Fibroblast of lung (primary cell): ENCODE results near the gene HTRA3. TPM values are rescaled to one million over a fixed set of nuclear protein-coding genes. Genes with fewer than 3 reads are reported as not detected.

Source experiments
- DNase-seq, 2 donors: peaks; one replicate each; pipeline versions ENCODE4 v3.0.0 to v3.0.0-alpha.2; 2010; ENCODE audit warnings: low read depth in 2 of 2
- H2AFZ ChIP-seq: 2 replicates; pipeline ENCODE4 v1.5.1; 2012; ENCODE audit warnings: low read length, control low read depth, inconsistent platforms
- H3K27ac ChIP-seq: 2 replicates; pipeline ENCODE4 v1.5.1; 2011; ENCODE audit warnings: low read length, control low read depth; ENCODE audit not compliant: insufficient read depth
- H3K27me3 ChIP-seq: 2 replicates; pipeline ENCODE4 v1.5.1; 2011; ENCODE audit warnings: mild to moderate bottlenecking, low read length; ENCODE audit not compliant: control insufficient read depth, insufficient read depth
- H3K36me3 ChIP-seq: 2 replicates; pipeline ENCODE4 v1.5.1; 2011; ENCODE audit warnings: low read length; ENCODE audit not compliant: control insufficient read depth, insufficient read depth
- H3K4me1 ChIP-seq: 2 replicates; pipeline ENCODE4 v1.5.1; 2011; ENCODE audit warnings: low read length; ENCODE audit not compliant: control insufficient read depth, insufficient read depth; ENCODE audit errors: extremely low read depth
- H3K4me2 ChIP-seq: 2 replicates; pipeline ENCODE4 v1.5.1; 2011; ENCODE audit warnings: low read length, control low read depth; ENCODE audit not compliant: insufficient read depth; ENCODE audit errors: extremely low read depth
- H3K4me3 ChIP-seq, 4 experiments: fragments of 200-600 bp in 1 of 4; sonication (generic) in 1 of 4; replicated peaks in 1 of 4; 2 replicates each; pipeline ENCODE4 v1.5.1; 2011 to 2016; ENCODE audit warnings: low read length in 4 of 4, low read depth in 3 of 4, mild to moderate bottlenecking in 3 of 4, control low read depth in 2 of 4, inconsistent platforms in 1 of 4, mixed read lengths in 1 of 4; ENCODE audit not compliant: insufficient read depth in 1 of 4; ENCODE audit errors: control extremely low read depth in 1 of 4
- H3K79me2 ChIP-seq: 2 replicates; pipeline ENCODE4 v1.5.1; 2012; ENCODE audit warnings: mild to moderate bottlenecking, low read length, inconsistent platforms; ENCODE audit not compliant: control insufficient read depth, insufficient read depth
- H3K9ac ChIP-seq: 2 replicates; pipeline ENCODE4 v1.5.1; 2011; ENCODE audit warnings: mild to moderate bottlenecking, low read length, control low read depth; ENCODE audit not compliant: insufficient read depth
- H3K9me3 ChIP-seq: 2 replicates; pipeline ENCODE4 v1.5.1; 2012; ENCODE audit warnings: low read depth, low read length; ENCODE audit not compliant: control insufficient read depth, insufficient read depth
- H4K20me1 ChIP-seq: 2 replicates; pipeline ENCODE4 v1.5.1; 2011; ENCODE audit warnings: low read length; ENCODE audit not compliant: control insufficient read depth, insufficient read depth; ENCODE audit errors: extremely low read depth
- EZH2 ChIP-seq: IDR thresholded peaks from 2 replicates; pipeline ENCODE4 v1.5.1; 2012; ENCODE audit warnings: low read length, control low read depth, mild to moderate bottlenecking; ENCODE audit errors: missing control alignments
- polyA plus RNA-seq, 2 donors: library from polyadenylated mRNA; depleted of rRNA in 1 of 2; stranded (reverse) in 1 of 2; unstranded in 1 of 2; fragments of >200 nt; gene quantifications; 2 replicates each; pipeline ENCODE4 v1.2.1, GENCODE V29; 2011 to 2012; ENCODE audit warnings: missing spikeins in 1 of 2
- total RNA-seq: library from RNA; depleted of rRNA; stranded (reverse); fragments of >200 nt; gene quantifications from 2 replicates; pipeline ENCODE4 v1.2.1, GENCODE V29; 2014
- TF ChIP-seq, protein P1 (sequence below), 2 donors: IDR thresholded peaks in 1 of 2; conservative IDR thresholded peaks in 1 of 2; 1 replicate in 1 of 2; 2 replicates in 1 of 2; pipeline ENCODE4 v1.5.1; 2011 to 2012; ENCODE audit warnings: low read length in 2 of 2, control low read depth in 1 of 2, inconsistent platforms in 1 of 2, low read depth in 1 of 2, mild to moderate bottlenecking in 1 of 2

Gene HTRA3
- total and polyA plus RNA-seq, 2 donors (not counting 1 experiment from before 2014, with no cell fraction given), result 2.8 to 3.5 TPM

DNA sequence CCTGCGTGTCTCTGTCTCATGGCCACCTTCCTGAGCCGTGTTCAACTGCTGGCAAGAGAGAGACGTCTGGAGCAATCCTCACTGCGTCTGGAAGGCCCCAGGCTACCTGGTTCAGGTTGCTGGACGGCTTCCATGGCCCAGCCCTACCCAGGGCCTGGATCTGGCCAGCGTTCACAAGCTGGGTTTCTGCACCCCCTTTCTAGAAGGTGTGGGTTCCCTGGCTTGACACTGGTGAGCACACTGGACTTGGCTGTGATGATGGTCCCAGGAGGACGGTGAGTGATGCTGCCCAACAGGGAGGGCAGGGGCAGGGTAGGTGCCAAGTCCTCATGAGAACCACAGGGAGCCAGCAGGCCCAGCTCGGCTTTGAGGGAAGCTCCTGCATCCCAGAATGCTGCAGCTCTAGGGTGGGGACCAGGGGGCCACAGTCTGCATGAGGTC lies 63.4 kb downstream of the HTRA3 start:
- H3K79me2 ChIP-seq, result no peaks in the 10 kb centered on the region
- no peak for TF ChIP-seq EZH2
- TF ChIP-seq, protein P1, sequence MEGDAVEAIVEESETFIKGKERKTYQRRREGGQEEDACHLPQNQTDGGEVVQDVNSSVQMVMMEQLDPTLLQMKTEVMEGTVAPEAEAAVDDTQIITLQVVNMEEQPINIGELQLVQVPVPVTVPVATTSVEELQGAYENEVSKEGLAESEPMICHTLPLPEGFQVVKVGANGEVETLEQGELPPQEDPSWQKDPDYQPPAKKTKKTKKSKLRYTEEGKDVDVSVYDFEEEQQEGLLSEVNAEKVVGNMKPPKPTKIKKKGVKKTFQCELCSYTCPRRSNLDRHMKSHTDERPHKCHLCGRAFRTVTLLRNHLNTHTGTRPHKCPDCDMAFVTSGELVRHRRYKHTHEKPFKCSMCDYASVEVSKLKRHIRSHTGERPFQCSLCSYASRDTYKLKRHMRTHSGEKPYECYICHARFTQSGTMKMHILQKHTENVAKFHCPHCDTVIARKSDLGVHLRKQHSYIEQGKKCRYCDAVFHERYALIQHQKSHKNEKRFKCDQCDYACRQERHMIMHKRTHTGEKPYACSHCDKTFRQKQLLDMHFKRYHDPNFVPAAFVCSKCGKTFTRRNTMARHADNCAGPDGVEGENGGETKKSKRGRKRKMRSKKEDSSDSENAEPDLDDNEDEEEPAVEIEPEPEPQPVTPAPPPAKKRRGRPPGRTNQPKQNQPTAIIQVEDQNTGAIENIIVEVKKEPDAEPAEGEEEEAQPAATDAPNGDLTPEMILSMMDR (conservative IDR thresholded peaks at IDR 0.05 in 1 of 2, IDR thresholded peaks at IDR 0.05 in 1 of 2; ENCODE audit: low read depth in 1 of 2, low read length in 2 of 2), result no peak
- H3K27ac ChIP-seq, result no peak overlapping the region
- H3K4me2 ChIP-seq, result no peak overlapping the region
- no peak for DNase-seq
- H3K36me3 ChIP-seq, result no peaks in the 10 kb centered on the region
- no peak overlapping the region for H2AFZ ChIP-seq
- H3K9me3 ChIP-seq, result no peaks in the 10 kb centered on the region
- peaks cover 11% of the 10 kb centered on the region for H3K27me3 ChIP-seq
- no peaks in the 10 kb centered on the region for H4K20me1 ChIP-seq
- no peaks in the 10 kb centered on the region for H3K4me1 ChIP-seq
- no peak overlapping the region for H3K4me3 ChIP-seq
- no peak overlapping the region for H3K9ac ChIP-seq

DNA sequence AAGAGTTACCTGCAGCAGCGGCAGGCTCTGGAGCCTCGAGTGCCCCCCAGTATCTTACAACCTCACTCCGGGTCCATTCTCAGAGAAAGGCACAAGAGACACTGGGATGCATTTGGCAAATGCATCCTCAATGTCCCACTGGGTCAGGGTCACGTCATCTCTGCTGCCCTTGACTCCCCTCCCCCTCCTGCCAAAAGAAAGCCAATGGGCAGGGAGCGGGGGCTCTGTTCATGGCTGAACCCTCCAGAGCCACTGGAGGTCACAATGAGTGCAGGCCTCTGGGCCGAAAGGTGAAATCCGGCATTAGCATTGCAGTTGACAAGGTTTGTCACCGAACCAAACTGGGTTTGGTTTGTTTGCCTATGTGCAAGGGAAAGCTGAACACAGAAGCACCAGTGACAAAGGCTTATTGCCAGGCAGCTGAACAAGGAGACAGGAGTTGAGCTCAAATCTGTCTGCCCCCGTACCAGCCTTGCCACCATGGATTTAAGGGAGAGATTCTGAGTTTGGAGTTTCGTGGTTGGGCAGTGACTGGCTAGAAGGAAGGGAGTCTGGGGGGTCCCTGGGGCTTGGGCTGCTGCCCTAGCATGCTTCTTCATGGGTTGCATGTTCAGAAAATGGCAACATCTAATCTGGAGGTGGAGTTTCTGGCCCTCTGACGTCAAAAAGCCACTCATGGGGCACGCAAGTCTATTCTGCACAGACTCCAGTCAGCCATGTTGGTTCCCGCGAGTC lies 64.3 kb downstream of the HTRA3 start:
- Histone ChIP-seq H4K20me1 (no peaks in the 10 kb centered on the region), H3K9me3 (no peaks in the 10 kb centered on the region), H3K36me3 (no peaks in the 10 kb centered on the region), H3K27me3 (peaks cover 8% of the 10 kb centered on the region), H3K4me2 (no peak overlapping the region), H3K4me3 (no peak overlapping the region), H3K27ac (no peak overlapping the region), H3K4me1 (no peaks in the 10 kb centered on the region), H3K79me2 (no peaks in the 10 kb centered on the region), H2AFZ (no peak overlapping the region), H3K9ac (no peak overlapping the region)
- no peak for TF ChIP-seq EZH2
- TF ChIP-seq, protein P1 (conservative IDR thresholded peaks at IDR 0.05 in 1 of 2, IDR thresholded peaks at IDR 0.05 in 1 of 2; ENCODE audit: low read depth in 1 of 2, low read length in 2 of 2), result no peak
- no peak for DNase-seq

DNA sequence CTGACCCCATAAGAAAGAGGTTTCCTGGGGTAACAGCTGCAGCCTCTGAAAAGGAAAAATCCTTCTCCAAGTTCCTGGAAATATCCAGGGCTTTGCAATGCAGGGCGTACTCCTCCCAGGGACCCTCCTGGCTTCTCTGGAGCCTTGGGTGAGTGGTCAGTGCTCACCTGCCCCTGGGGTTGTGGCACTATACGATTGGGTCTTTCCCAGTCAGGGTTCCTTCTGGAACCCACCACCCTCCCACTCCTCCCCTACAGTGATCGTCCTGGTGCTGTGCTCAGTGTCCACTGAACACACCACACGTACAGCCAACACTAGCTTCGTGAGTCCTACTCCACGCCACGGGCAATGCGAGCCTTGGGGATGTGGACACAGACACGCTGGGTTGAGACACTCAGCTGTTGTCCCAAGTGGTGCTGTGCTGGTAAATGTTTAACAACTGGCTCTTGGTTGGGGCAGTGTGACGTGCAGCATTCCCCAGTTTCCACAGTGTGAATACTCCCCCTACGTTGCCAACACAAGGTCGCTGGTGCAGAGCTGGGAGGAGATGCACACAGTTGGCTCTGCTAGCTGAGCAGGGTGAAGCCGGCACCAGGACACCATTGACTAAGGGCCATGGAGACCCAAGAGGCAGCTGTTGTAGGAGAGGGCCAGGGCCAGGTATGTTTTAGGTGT lies 65.4 kb downstream of the HTRA3 start:
- no peaks in the 10 kb centered on the region for H3K4me1 ChIP-seq
- H3K9ac ChIP-seq, result no peak overlapping the region
- no peak overlapping the region for H3K4me2 ChIP-seq
- no peak for DNase-seq
- H3K27ac ChIP-seq, result no peak overlapping the region
- H4K20me1 ChIP-seq, result no peaks in the 10 kb centered on the region
- H3K4me3 ChIP-seq, result no peak overlapping the region
- no peak overlapping the region for H2AFZ ChIP-seq
- no peaks in the 10 kb centered on the region for H3K36me3 ChIP-seq
- no peaks in the 10 kb centered on the region for H3K79me2 ChIP-seq
- H3K27me3 ChIP-seq, result peaks cover 8% of the 10 kb centered on the region
- H3K9me3 ChIP-seq, result no peaks in the 10 kb centered on the region
- TF ChIP-seq, protein P1 (conservative IDR thresholded peaks at IDR 0.05 in 1 of 2, IDR thresholded peaks at IDR 0.05 in 1 of 2; ENCODE audit: low read depth in 1 of 2, low read length in 2 of 2), result no peak
- TF ChIP-seq EZH2, result no peak
